ENCODE results near the gene TCEAL7. TPM values are rescaled to one million over a fixed set of nuclear protein-coding genes. Genes with fewer than 3 reads are reported as not detected.
A peak's percentile ranks its signal among the peaks of the same experiment; 100 is the strongest.
"Not testable (repeated sequence)": the region's sequence is repeated elsewhere in the genome, so short reads cannot be mapped to it uniquely, and the experiment has no call there.

TCEAL7 gene, protein sequence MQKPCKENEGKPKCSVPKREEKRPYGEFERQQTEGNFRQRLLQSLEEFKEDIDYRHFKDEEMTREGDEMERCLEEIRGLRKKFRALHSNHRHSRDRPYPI
- not detected for total RNA-seq

GRCh38 chrX:103329991-103330390, at the start of gene TCEAL7:
Gene TCEAL7, plus strand, starts transcription at chrX:103330239. Its CDS starts 1,165 bp downstream, at chrX:103331404.
- ATAC-seq (no peak), DNase-seq (no peak)
- CTCF ChIA-PET = no interaction called here
- peaks cover 11% of the 10 kb centered on the region for H3K27me3 Mint-ChIP-seq
- H3K36me3 Mint-ChIP-seq = no peaks in the 10 kb centered on the region
- no peak within 1 kb of the TSS for H3K27ac Mint-ChIP-seq
- H3K9me3 Mint-ChIP-seq (ENCODE audit: low read depth) = no peaks in the 10 kb centered on the region
- H3K4me1 Mint-ChIP-seq = peaks cover 1% of the 10 kb centered on the region
- no peak within 1 kb of the TSS for H3K4me3 Mint-ChIP-seq

DNA sequence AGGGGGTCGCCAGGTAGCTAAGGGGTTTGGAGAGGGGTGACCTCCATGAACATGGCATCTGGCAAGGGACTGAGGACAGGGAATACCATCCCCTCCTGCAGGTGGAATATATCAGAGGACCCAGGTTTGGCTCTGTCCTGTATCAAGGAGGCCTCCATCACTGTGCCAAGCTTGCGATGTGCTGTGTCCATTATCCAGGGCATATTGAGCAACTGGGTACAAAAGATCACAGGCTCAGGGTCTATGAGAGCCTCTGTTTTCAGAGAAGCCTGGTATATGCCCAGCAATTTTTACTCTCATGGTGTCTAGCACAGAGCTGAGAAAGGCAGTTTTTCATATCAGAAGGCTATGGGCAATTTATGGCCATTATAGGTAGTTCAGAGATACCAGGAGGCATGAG, 36.9 kb upstream of the TCEAL7 start:
- Mint-ChIP-seq H3K4me3 (no peak overlapping the region), H3K27me3 (peaks cover 3% of the 10 kb centered on the region), H3K4me1 (no peaks in the 10 kb centered on the region), H3K27ac (no peak overlapping the region), H3K9me3 (ENCODE audit: low read depth) (no peaks in the 10 kb centered on the region), H3K36me3 (no peaks in the 10 kb centered on the region)
- CTCF ChIA-PET = no interaction called here
- DNase-seq (no peak), ATAC-seq (no peak)

DNA sequence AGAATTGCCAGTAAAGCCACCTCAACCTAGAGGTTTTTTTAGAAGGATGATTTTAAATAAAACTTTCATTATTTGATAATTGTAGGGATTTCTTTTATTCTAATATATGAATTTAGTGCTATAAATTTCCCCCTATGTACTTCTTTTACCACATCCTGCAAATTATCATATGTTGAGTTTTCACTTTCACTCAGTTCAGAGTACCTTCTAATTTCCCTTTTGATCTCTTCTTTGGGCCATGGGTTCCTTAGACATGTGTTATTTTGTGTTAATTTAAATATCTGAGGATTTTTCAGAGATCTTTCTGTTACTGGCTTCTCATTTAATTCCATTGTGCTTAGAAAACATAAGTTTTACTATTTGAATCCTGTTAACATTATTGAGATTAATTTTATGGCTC, 25.3 kb upstream of the TCEAL7 start:
- DNase-seq (no peak), ATAC-seq (no peak)
- Mint-ChIP-seq H3K27ac (no peak overlapping the region), H3K36me3 (no peaks in the 10 kb centered on the region), H3K27me3 (peaks cover 1% of the 10 kb centered on the region), H3K9me3 (ENCODE audit: low read depth) (peaks cover 3% of the 10 kb centered on the region), H3K4me3 (no peak overlapping the region), H3K4me1 (peaks cover 3% of the 10 kb centered on the region)
- CTCF ChIA-PET = no interaction called here

GRCh38 chrX:103305666-103306065, 24.4 kb upstream of the TCEAL7 start:
- DNase-seq; H3K4me3 Mint-ChIP-seq; CTCF ChIA-PET; H3K27ac Mint-ChIP-seq; H3K9me3 Mint-ChIP-seq (ENCODE audit: low read depth); ATAC-seq; H3K4me1 Mint-ChIP-seq; H3K36me3 Mint-ChIP-seq; H3K27me3 Mint-ChIP-seq: not testable (repeated sequence)

- CTCF ChIA-PET = no interaction called here
Measured at GRCh38 chrX:103309860-103310554, 20.0 kb upstream of the TCEAL7 start.

DNA sequence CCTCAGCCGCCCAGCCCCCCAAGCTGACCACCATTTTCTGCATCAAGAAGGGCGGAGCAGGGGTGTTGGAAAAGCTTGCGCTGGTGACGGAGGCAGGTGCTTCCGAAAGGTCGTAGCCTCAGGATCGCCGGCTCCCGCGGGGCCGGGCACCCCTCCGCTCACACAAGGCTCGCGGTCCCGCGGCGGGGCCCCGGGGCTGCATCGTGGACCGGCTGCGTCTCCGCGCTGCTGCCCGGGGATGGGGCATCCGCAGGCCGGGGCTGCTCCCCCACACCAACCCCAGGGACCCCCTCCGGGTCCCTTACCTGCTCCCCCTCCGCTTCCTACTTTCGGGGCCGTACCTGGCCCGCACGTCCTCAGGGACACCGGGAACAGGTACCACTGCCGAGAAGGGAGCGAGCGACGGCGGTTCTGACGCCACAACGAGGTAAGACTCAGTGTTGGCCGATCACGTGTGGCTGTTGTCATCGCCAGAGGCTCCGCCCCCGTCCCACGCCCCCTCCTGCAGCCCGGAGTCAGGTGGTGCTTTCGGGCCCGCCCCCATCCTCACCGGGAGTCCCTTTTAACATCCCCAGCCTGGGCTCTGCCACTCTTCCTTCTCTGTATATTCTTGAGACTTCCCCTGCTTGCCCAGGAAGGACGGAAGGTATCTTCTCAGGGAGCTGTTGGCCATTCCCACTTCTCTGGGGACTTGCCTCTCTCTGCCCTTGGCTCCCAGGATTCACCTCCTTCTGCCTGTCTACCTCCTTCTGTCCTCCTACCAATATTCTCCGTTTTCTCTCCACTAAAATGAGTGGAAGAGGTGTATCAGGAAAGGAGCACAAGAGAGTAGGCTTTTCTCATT, 19.3 kb upstream of the TCEAL7 start, which contains the start of gene BEX2:
BEX2 (minus strand) TSS at position 436 of the 844 bp plus-strand sequence. CDS start 1,014 bp downstream, outside the sequence.
- peak; percentile 100 for ATAC-seq
- Mint-ChIP-seq H3K9me3 (ENCODE audit: low read depth) (peaks cover 3% of the 10 kb centered on the region), H3K4me3 (peak within 1 kb of the TSS; percentile 65), H3K27ac (no peak within 1 kb of the TSS), H3K27me3 (peaks cover 3% of the 10 kb centered on the region), H3K36me3 (no peaks in the 10 kb centered on the region), H3K4me1 (no peaks in the 10 kb centered on the region)
- peak; percentile 86 for DNase-seq
- CTCF ChIA-PET = no interaction called here

More at GRCh38 chrX:103309860-103310554, 20.0 kb upstream of the TCEAL7 start:
- Mint-ChIP-seq H3K36me3 (no peaks in the 10 kb centered on the region), H3K27ac (no peak overlapping the region), H3K4me3 (peak overlapping the region; percentile 65), H3K27me3 (peaks cover 3% of the 10 kb centered on the region), H3K9me3 (ENCODE audit: low read depth) (peaks cover 3% of the 10 kb centered on the region), H3K4me1 (peaks cover under 1% of the 10 kb centered on the region)
- no peak for DNase-seq
- ATAC-seq = no peak

GRCh38 chrX:103311399-103311780, 18.6 kb upstream of the TCEAL7 start:
- DNase-seq = no peak
- H3K4me3 Mint-ChIP-seq = peak overlapping the region; percentile 65
- no peaks in the 10 kb centered on the region for H3K4me1 Mint-ChIP-seq
- peaks cover 3% of the 10 kb centered on the region for H3K27me3 Mint-ChIP-seq
- CTCF ChIA-PET = interaction anchor here (0.7 kb wide), 1 partner anchor 159 kb away, joined by 3 read pairs; no protein-coding TSS in a partner anchor
- no peak overlapping the region for H3K27ac Mint-ChIP-seq
- H3K9me3 Mint-ChIP-seq (ENCODE audit: low read depth) = no peaks in the 10 kb centered on the region
- no peak for ATAC-seq
- no peaks in the 10 kb centered on the region for H3K36me3 Mint-ChIP-seq

DNA sequence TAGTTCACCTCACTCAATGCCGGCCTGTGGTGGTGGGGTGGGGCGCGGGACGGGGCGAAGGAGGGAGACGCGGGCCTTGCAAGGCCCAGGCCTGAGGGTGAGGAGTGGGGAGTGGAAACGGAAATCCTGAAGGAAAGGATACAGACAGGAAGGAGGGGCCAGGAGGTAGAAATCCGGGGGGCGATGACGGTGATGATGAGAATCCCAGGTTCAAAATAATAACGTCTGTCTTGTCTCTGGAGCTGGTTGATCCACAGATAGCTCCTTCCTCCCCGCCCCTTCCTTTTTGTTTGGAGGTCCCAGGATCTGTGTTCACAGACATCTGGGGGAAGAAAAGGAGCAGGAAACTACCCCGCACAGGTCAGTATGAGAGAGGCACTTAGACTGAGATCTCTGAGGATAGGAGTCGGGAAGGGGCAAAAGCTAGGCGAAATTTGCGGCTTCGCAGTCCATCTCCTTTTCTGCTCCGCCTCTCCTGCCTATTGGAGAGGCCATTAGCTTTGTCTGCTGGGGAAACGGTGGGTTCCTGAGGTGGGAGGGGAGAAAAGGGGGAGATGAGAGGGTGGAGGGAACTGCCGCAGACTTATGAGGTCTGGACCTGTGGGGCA, 746 bp downstream of the TCEAL7 start:
- peaks cover 1% of the 10 kb centered on the region for H3K4me1 Mint-ChIP-seq
- ATAC-seq (no peak), DNase-seq (no peak)

GRCh38 chrX:103338663-103339062, 8.6 kb downstream of the TCEAL7 start:
- no peak for DNase-seq
- Mint-ChIP-seq H3K4me1 (peaks cover 2% of the 10 kb centered on the region), H3K27me3 (peaks cover 3% of the 10 kb centered on the region), H3K36me3 (no peaks in the 10 kb centered on the region), H3K27ac (no peak overlapping the region), H3K4me3 (no peak overlapping the region), H3K9me3 (ENCODE audit: low read depth) (no peaks in the 10 kb centered on the region)
- ATAC-seq = no peak
- CTCF ChIA-PET = no interaction called here

More for the DNA sequence above, 746 bp downstream of the TCEAL7 start:
- Mint-ChIP-seq H3K27me3 (peaks cover 13% of the 10 kb centered on the region), H3K4me3 (no peak overlapping the region), H3K36me3 (no peaks in the 10 kb centered on the region), H3K9me3 (ENCODE audit: low read depth) (no peaks in the 10 kb centered on the region), H3K27ac (no peak overlapping the region)
- CTCF ChIA-PET = no interaction called here

DNA sequence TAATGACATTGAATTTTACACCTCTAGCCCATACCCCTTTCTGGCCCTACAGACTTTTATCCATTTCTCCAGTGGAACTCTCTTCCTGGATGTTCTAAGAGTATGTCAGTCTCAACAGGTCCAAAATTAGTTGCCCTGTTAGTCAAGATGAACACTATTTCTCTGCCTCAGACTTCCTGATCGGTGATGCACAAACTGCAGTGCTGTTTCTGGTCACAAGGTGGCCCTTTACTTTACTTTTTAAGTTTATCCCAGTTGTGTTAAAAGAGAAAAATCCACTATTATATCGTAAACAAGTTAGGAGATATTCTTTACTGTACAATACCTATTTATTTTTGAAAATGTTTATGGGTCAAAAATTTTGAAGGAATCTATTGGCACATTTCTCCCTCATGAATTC, 13.1 kb downstream of the TCEAL7 start:
- no peaks in the 10 kb centered on the region for H3K9me3 Mint-ChIP-seq (ENCODE audit: low read depth)
- H3K36me3 Mint-ChIP-seq = no peaks in the 10 kb centered on the region
- no peak overlapping the region for H3K4me3 Mint-ChIP-seq
- CTCF ChIA-PET = interaction anchor here (1.2 to 1.4 kb wide), 2 partner anchors 121 to 127 kb away, joined by 3 to 6 read pairs; no protein-coding TSS in a partner anchor
- peaks cover 2% of the 10 kb centered on the region for H3K4me1 Mint-ChIP-seq
- H3K27ac Mint-ChIP-seq = no peak overlapping the region
- ATAC-seq (no peak), DNase-seq (peak; percentile 41)
- peaks cover 4% of the 10 kb centered on the region for H3K27me3 Mint-ChIP-seq

- Mint-ChIP-seq H3K36me3 (no peaks in the 10 kb centered on the region), H3K4me1 (peaks cover 2% of the 10 kb centered on the region), H3K27ac (no peak overlapping the region), H3K9me3 (ENCODE audit: low read depth) (no peaks in the 10 kb centered on the region), H3K4me3 (no peak overlapping the region), H3K27me3 (peaks cover 4% of the 10 kb centered on the region)
- CTCF ChIA-PET = no interaction called here
- DNase-seq = no peak
- no peak for ATAC-seq
Measured at GRCh38 chrX:103344606-103345005, 14.6 kb downstream of the TCEAL7 start.

DNA sequence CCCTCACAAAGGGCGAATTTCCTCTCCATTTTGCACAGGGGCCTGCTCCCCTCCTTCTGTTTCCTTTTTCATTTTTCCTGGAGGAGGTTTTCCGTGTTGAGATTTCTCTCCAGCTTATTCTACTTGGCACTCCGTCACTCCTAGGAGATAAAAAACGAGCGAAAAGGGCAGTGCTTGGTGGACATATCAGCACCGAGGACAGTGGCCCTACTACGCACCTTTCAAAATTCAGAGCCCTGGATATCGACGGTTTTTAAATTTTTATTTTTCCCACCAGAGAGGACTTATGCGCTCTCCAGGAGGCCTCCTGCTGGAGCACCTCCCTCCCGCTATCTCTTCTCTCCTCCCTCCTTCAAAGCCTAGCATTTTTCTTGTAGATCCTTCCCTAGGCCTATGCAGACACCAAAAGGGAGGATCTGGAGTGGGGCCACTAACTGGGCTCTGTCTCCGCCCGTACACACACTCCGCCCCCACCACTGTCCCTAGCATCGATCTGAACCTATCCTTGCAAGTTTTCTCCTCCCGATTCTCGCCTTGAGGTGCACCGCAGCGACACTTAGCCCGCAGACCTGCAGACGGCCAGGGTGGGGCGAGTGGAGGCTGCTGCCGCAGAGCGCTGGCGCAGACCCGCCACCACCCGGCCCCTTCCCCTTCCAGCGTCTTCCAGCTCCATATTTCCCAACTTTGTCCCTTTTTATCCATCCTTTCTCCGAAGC, 17.8 kb downstream of the TCEAL7 start:
- ATAC-seq = no peak
- Mint-ChIP-seq H3K4me1 (peaks cover 2% of the 10 kb centered on the region), H3K36me3 (no peaks in the 10 kb centered on the region), H3K9me3 (ENCODE audit: low read depth) (no peaks in the 10 kb centered on the region), H3K27me3 (peaks cover 8% of the 10 kb centered on the region), H3K27ac (no peak overlapping the region), H3K4me3 (no peak overlapping the region)
- CTCF ChIA-PET = no interaction called here
- DNase-seq = no peak
